ENCODE results near the gene MEGF11.

DNA sequence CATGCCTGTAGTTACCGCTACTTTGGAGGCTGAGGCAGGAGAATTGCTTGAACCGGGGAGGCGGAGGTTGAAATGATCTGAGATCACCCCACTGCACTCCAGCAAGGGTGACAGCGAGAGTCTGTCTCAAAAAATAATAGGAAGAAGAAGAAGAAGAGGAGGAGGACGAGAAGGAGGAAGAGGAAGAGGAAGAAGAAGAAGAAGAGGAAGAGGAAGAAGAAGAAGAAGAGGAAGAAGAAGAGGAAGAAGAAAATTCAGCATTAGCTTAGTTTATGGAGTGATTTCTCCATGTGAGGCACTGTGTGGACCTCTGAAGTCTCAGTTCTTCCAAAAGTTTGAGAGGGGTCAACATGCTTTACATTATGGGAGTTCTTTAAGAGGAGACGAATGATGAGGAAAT, 17.4 kb upstream of the MEGF11 start:
- TF ChIP-seq POLR2A (IDR thresholded peaks at IDR 0.05) = no peak
- TF ChIP-seq CTCF (IDR thresholded peaks at IDR 0.05) = no peak

Measured in right lobe of liver (tissue), 4 donors.